Measurements from ENCODE around the gene SQSTM1.

SQSTM1 gene

GRCh38 chr5:179806250-179807048 lies 14.3 kb upstream of the SQSTM1 start, which contains the start of gene MGAT4B:
Gene MGAT4B (minus strand): TSS chr5:179806866. CDS start chr5:179806583, 283 bp downstream.
- DNase-seq = peak; percentile 50

- no peak for DNase-seq
Observed at GRCh38 chr5:179812135-179812825, 8.4 kb upstream of the SQSTM1 start.

DNA sequence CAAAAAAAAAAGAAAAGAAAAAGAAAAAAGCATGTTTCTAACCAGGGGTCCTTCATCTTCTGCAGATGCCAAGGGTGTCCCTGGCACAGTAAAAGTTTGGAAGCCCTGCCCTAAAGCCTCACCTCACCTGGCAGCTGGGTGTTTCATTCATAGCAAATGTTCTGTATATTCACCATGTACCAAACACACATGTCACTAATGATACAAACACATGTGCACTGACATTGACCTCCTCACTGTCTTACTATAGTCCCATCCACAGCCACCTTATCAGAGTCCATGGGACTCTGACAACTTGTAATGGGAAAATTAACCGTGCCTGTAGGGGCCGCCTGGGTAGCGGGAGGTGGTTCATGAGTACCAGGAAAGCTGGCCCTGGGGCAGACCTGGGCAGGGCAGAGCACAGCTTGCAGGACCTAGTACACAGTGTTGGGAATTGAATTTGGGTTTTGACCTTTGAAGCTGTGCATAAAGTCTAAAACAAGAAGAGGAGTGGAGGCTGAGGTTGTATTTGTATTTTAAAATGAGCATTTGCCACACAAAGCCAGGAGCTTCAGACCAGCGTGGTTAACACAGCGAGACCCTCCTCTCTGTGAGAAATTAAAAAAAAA lies 7.6 kb upstream of the SQSTM1 start:
- DNase-seq = no peak

DNA sequence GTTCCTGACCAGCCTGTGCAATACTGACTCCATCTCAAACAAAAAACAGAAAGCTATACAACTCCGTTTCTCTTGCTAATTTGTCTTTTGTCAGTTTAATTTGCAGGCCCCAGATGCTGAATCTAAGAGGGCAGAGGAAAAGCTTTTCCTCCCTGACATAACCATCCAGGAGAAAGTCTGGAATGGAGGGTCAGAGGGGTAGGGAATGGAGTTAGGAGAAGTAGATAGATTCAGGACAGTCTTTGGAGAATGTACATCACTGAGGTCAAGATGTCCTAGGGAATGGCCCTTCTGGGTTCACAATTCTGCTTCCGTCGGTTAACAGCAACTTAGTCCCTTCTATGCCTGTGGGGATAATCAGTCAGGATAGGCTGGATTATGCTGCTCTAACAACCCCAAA lies 6.6 kb upstream of the SQSTM1 start:
- no peak for DNase-seq

DNA sequence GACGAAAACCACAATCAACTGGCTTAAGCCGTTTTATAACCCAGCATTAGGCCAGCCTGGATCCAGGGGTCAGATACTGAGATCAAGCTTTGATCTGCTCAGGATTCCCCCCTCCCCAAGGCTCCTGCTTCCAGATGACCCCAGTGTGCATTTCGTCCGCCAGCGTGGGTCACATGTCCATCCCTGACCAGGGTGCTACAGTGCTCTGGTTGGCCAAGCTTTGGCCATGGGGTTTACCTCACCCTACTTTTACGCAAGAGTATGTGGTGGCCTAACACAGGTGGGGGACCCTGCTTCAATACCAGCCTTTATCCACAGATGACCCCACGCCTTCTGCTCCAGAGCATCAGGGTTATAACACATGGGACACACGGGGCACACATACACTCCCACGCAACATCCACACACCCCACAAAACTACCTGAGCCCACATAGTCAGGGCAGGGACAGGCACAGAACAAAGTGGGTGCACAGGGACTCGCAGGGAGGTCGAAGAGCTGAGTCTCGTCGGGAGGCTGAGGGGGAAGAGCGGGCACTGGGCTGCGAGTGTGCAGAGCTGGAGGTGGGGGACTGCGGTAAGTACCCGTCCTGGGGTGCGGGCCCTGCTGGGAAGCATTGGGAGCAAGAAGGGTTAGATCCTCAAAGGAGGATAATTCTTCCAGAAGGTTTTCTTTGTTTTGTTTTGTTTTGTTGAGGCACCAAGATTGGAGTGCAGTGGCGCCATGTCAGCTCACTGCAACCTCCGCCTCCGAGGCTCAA lies 5.0 kb upstream of the SQSTM1 start:
- DNase-seq = no peak

- DNase-seq = no peak
Observed at GRCh38 chr5:179816401-179816795, 4.3 kb upstream of the SQSTM1 start.

DNA sequence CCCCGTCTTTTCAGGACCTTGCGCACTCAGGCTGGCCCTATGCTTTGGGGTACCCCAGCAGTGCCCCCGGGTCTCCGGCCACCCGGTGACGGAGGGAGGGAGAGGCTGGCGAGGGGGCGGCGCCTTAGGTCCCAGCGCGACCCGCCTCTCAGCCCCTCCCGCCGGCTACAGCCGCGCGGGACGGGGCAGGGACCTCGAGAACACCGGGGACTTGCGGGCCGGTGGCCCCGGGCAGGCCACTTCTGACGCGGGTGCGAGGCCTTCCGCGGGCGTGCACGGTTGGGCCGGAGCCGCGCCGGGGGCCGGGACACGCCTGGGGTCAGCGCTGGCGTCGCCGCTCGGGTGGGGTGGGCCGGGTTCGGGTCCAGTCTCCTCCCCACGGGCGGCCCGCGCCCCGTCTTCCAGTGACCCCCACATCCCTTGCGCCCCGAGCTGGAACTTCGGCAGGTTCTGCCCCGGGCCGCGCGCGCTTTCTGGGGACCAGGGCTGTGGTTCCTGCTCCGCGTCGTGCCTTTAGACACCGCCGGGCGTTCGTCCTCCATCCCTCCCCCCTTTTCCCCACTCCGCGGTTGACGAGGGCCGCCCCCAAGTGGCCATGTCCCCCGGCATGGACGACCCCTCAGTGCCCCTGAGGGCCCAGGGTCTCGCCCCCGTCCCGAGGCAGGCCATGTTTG lies 3.8 kb upstream of the SQSTM1 start:
- DNase-seq = no peak

GRCh38 chr5:179817470-179817840 lies 3.2 kb upstream of the SQSTM1 start:
- no peak for DNase-seq

GRCh38 chr5:179817890-179818745 lies 2.6 kb upstream of the SQSTM1 start:
- no peak for DNase-seq

DNA sequence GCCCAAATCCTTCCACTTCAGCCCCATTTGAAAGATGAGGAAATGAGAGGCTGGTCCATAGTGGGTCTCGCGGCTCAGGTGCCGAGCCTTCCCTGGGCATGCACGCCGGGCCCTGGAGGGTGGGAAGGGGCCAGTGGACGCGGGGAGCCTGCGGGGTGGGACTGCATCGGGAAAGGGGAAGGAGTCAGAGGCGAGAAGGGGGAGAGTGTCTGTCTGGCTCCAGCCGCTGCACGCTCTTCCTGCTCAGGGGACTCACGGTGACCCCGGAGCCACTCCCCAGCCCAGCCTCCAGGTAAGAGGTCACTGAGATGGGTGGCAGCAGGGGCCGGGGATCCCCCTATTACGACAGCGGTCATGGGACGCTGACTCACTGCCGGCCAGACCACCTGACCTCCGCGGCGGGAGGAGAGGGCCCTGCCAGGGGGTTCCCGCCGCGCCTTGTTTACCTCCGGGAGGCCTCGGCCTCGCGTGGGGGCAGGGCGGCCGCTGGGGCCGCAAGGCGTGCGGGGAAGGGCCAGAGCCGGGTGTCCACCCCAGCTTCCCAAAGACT lies 1.9 kb upstream of the SQSTM1 start:
- peak; percentile 89 for DNase-seq

GRCh38 chr5:179819296-179820126 lies 1.2 kb upstream of the SQSTM1 start:
- DNase-seq = peak; percentile 36

DNA sequence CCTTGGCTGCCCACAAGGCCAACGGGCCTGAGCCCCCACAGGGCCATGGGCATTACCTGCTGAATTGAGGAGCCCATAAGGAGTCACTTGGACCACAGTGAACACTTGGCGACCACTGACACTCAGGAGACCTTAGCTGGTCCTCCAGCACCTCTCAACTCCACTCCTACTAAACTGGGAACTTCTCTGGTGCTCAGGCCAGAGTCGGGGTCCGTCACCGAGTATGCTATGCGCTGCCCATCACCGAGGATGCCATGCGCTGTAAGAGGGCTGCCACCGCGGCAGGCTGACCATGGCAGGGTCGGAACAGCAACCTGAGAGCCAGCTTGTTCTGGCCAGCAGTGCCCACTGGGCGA lies 600 bp upstream of the SQSTM1 start:
- no peak for DNase-seq

DNA sequence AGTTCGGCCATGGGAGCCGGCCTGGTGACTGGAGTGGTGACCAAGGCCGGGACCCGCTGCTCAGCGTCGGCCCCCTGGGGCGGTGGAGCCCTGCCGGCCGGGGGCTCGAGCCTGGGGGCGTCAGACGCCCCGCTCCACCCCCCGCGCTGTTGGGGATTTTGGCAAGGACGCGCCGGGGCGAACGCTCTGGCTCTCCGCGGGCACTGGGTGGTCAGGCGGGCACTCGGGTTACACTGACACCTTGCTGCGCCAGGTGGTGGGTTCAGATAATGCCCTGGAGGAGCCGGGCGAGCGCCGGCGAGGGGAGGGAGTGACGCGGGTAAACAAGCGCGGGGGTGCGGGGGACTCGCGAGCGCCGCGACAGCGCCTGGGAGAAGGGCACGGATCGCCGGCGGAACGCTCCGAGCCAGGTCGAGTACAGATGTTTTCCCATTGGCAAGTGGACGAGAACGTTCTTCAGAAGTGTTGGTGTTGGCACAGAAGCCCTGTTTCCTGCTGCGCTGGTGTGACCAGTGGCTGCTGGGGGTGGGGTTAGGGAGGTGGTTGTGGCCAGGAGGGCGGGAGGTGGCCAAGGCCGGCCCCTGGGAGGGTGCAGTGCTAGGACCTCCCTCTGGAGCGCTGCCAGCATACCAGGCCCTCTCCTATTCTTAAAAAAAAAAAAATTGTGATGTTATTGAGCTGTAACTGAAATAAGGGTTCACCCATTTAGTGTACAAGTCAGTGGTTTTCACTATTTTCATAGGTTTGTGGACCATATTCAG lies 773 bp downstream of the SQSTM1 start:
- peak; percentile 82 for DNase-seq

DNA sequence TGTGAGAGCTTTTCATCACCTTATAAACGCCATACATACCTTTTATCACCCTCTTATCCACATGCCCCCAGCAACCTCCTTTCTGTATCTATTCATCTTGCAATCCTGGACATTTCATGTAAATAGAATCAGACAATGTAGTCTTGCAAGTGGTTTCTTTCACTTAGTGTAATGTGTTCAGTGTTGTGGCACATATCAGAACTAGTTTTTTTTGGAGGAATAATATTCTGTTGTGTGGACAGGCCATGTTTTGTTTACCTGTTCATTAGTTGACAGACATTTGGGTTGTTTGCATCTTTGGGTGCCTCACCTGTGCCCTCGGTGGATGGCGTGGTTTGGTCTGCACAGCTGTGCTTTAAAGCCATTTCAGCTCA lies 1.3 kb downstream of the SQSTM1 start:
- DNase-seq = no peak

- DNase-seq = no peak
Observed at GRCh38 chr5:179822444-179822990, 1.8 kb downstream of the SQSTM1 start.

DNA sequence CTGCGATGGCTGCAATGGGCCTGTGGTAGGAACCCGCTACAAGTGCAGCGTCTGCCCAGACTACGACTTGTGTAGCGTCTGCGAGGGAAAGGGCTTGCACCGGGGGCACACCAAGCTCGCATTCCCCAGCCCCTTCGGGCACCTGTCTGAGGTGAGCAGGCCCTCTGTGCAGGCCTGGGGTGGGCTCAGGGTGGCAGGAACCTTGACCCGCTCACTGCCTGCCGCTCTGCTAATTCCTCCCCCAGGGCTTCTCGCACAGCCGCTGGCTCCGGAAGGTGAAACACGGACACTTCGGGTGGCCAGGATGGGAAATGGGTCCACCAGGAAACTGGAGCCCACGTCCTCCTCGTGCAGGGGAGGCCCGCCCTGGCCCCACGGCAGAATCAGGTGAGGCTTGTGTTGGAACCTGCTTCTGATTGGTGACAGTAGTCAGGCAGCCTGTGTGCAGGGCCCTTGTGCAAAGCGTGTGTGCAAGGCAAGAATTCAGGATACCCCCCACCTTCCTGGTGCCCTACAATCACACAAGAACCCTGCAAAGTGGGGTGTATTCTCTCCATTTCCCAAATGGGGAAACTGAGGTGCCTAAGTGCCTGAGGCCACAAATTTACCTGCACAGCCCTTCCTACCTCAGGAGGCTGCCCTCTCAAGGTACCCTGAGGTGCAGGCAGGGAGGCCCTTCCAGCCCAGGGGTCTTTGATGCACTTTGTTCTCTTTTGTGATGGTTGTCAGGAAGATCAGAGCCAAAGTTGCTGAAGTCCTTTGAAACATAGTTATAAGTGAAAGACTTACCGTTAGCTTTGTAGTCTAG lies 3.4 kb downstream of the SQSTM1 start:
- no peak for DNase-seq

- DNase-seq = no peak
Observed at GRCh38 chr5:179824745-179825112, 4.0 kb downstream of the SQSTM1 start.

GRCh38 chr5:179825655-179826182 lies 5.0 kb downstream of the SQSTM1 start:
- DNase-seq = no peak
